ENCODE data around the gene IFNK.
A peak's percentile ranks its signal among the peaks of the same experiment; 100 is the strongest.

Gene IFNK

GRCh38 chr9:27573634-27574590, 49.8 kb downstream of the IFNK start:
- peak; percentile 86 to 93 for DNase-seq (ENCODE audit: low read depth in 2 of 2)

Data from stimulated activated CD4-positive, alpha-beta T cell treated with anti-CD3 and anti-CD28 coated beads, Interleukin-4, amount 100 ng/mL, for 48 hours (primary cell).